ENCODE measurements around the gene C10orf90. TPM values are rescaled to one million over a fixed set of nuclear protein-coding genes. Genes with fewer than 3 reads are reported as not detected.

Gene C10orf90
- total RNA-seq, 4 donors from 2014 or later, result 2.7 to 5.8 (median 4.0) TPM

- WGBS, 2 donors, result 93 to 94% methylated on average over 4 of the region's 4 CpGs
These were observed 277.4 kb downstream of the C10orf90 start for GRCh38 chr10:126393076-126393475.

GRCh38 chr10:126392469-126392868, 278.0 kb downstream of the C10orf90 start:
- intact Hi-C loops (cut with DNase I; ENCODE audit: low total_unique reads), result no loop called here
- DNase-seq (ENCODE audit: low spot score in 2 of 2), result no peak
- H3K4me3 ChIP-seq (ENCODE audit: low read depth, poor library complexity, severe bottlenecking), result no peak overlapping the region
- TF ChIP-seq CTCF (IDR thresholded peaks at IDR 0.05) (no peak), POLR2A (IDR thresholded peaks at IDR 0.05) (no peak)
- WGBS, 2 donors, result 81 to 88% methylated on average over 8 of the region's 8 CpGs

More at GRCh38 chr10:126393076-126393475, 277.4 kb downstream of the C10orf90 start:
- TF ChIP-seq CTCF (IDR thresholded peaks at IDR 0.05) (no peak), POLR2A (IDR thresholded peaks at IDR 0.05) (no peak)
- intact Hi-C loops (cut with DNase I; ENCODE audit: low total_unique reads), result no loop called here
- DNase-seq (ENCODE audit: low spot score in 2 of 2), result no peak
- no peak overlapping the region for H3K4me3 ChIP-seq (ENCODE audit: low read depth, poor library complexity, severe bottlenecking)

GRCh38 chr10:126392068-126392467, 278.4 kb downstream of the C10orf90 start:
- no peak overlapping the region for H3K4me3 ChIP-seq (ENCODE audit: low read depth, poor library complexity, severe bottlenecking)
- DNase-seq (ENCODE audit: low spot score in 2 of 2), result no peak
- intact Hi-C loops (cut with DNase I; ENCODE audit: low total_unique reads), result no loop called here
- no peak for TF ChIP-seq POLR2A (IDR thresholded peaks at IDR 0.05)
- no peak for TF ChIP-seq CTCF (IDR thresholded peaks at IDR 0.05)
- WGBS, 2 donors, result 92 to 95% methylated on average over 6 of the region's 6 CpGs

- no peak for TF ChIP-seq CTCF (IDR thresholded peaks at IDR 0.05)
- no peak for TF ChIP-seq POLR2A (IDR thresholded peaks at IDR 0.05)
- intact Hi-C loops (cut with DNase I; ENCODE audit: low total_unique reads), result no loop called here
- DNase-seq (ENCODE audit: low spot score in 2 of 2), result no peak
- no peak overlapping the region for H3K4me3 ChIP-seq (ENCODE audit: low read depth, poor library complexity, severe bottlenecking)
- WGBS, 2 donors, result 49 to 56% methylated on average over 9 of the region's 9 CpGs
These were observed 279.2 kb downstream of the C10orf90 start for GRCh38 chr10:126391192-126391885.

GRCh38 chr10:126390324-126390723, 280.2 kb downstream of the C10orf90 start:
- no peak overlapping the region for H3K4me3 ChIP-seq (ENCODE audit: low read depth, poor library complexity, severe bottlenecking)
- no peak for DNase-seq (ENCODE audit: low spot score in 2 of 2)
- 93 to 97% methylated on average over 4 of the region's 4 CpGs for whole genome bisulfite sequencing, 2 donors
- intact Hi-C loops (cut with DNase I; ENCODE audit: low total_unique reads), result no loop called here
- TF ChIP-seq CTCF (IDR thresholded peaks at IDR 0.05), result no peak
- no peak for TF ChIP-seq POLR2A (IDR thresholded peaks at IDR 0.05)
